Mucosa of descending colon (tissue), 3 donors: Measurements from ENCODE around the gene KCNIP1. TPM values are rescaled to one million over a fixed set of nuclear protein-coding genes. Genes with fewer than 3 reads are reported as not detected.
"Not testable (repeated sequence)": the region's sequence is repeated elsewhere in the genome, so short reads cannot be mapped to it uniquely, and the experiment has no call there.

Experiments
- ATAC-seq: fragments of 200-7000 bp; cut with Tn5 transposase; one replicate; pipeline ENCODE4 v1.9.1; 2020; ENCODE audit warnings: mild to moderate bottlenecking, moderate library complexity
- DNase-seq, 3 donors: peaks; one replicate each; pipeline ENCODE4 v3.0.0-alpha.2; 2020
- H3K36me3 ChIP-seq: fragments of 200-600 bp; one replicate; pipeline ENCODE4 v1.8.0; 2021; ENCODE audit warnings: low read depth, mild to moderate bottlenecking
- H3K4me1 ChIP-seq: fragments of 200-600 bp; one replicate; pipeline ENCODE4 v1.8.0; 2021; ENCODE audit warnings: low read depth, mild to moderate bottlenecking
- H3K4me3 ChIP-seq: fragments of 200-600 bp; one replicate; pipeline ENCODE4 v1.8.0; 2021; ENCODE audit warnings: mild to moderate bottlenecking
- H3K9me3 ChIP-seq: fragments of 200-600 bp; one replicate; pipeline ENCODE4 v1.8.0; 2021; ENCODE audit warnings: mild to moderate bottlenecking
- CTCF ChIP-seq: fragments of 200-600 bp; IDR thresholded peaks from one replicate; pipeline ENCODE4 v1.8.0; 2022; ENCODE audit warnings: antibody characterized with exemption, mild to moderate bottlenecking
- intact Hi-C, 2 donors: fragments of 100-400 bp; cut with DNase I in 1 of 2; cut with micrococcal nuclease in 1 of 2; formaldehyde crosslinking; loops; one replicate each; pipeline versions ENCODE4 v1.11.0 to v1.11.1; 2022; cut with DNase I, micrococcal nuclease
- total RNA-seq, 3 donors: library from RNA; stranded (reverse); fragmentation: NEBNext Ultra II Directional in 2 of 3; extraction: Animal tissue kit (Norgen Biotek cat#: 25700) in 2 of 3; gene quantifications; one replicate each; pipeline versions ENCODE4 v1.2.1 to v1.2.4, GENCODE V29; 2021 to 2023
- donor health status: DM: no; HTN: no; CAD: no; lungs with moderate emphysema.
- donor health status: DM: no; HTN: no; CAD: no.
- donor health status: DM: no; HTN: yes; CAD: no.

KCNIP1 gene
- total RNA-seq, 3 donors from 2014 or later, result 0.79 TPM; not detected in 2

GRCh38 chr5:170752257-170753215, 248.7 kb downstream of the KCNIP1 start:
- intact Hi-C loops, result no loop called here
- DNase-seq, result peak in 1 of 3 donors; percentile 56
- ATAC-seq, result peak; percentile 28
- no peaks in the 10 kb centered on the region for H3K36me3 ChIP-seq
- TF ChIP-seq CTCF, result no peak
- no peaks in the 10 kb centered on the region for H3K9me3 ChIP-seq
- H3K4me1 ChIP-seq, result peaks cover 22% of the 10 kb centered on the region
- H3K4me3 ChIP-seq, result no peak overlapping the region

- Histone ChIP-seq H3K36me3 (no peaks in the 10 kb centered on the region), H3K4me1 (peaks cover 26% of the 10 kb centered on the region), H3K9me3 (no peaks in the 10 kb centered on the region), H3K4me3 (no peak overlapping the region)
- TF ChIP-seq CTCF, result no peak
- intact Hi-C loops, result no loop called here
- DNase-seq, result no peak
- ATAC-seq, result no peak
These were observed 249.5 kb downstream of the KCNIP1 start for GRCh38 chr5:170753311-170753710.

GRCh38 chr5:170754508-170754907, 250.7 kb downstream of the KCNIP1 start:
- ATAC-seq, H3K36me3 ChIP-seq, DNase-seq, H3K4me3 ChIP-seq, intact Hi-C loops, H3K9me3 ChIP-seq: not testable (repeated sequence)
- peaks cover 26% of the 10 kb centered on the region for H3K4me1 ChIP-seq

- Histone ChIP-seq H3K9me3 (no peaks in the 10 kb centered on the region), H3K36me3 (no peaks in the 10 kb centered on the region), H3K4me3 (no peak overlapping the region), H3K4me1 (peaks cover 17% of the 10 kb centered on the region)
- intact Hi-C loops, result no loop called here
- TF ChIP-seq CTCF, result no peak
- DNase-seq (peak; percentile 59 to 80 (median 71)), ATAC-seq (peak; percentile 89)
These were observed 252.0 kb downstream of the KCNIP1 start for GRCh38 chr5:170755679-170756456.

- peaks cover 17% of the 10 kb centered on the region for H3K4me1 ChIP-seq
- intact Hi-C loops, result no loop called here
- ATAC-seq, result no peak
These were observed 252.9 kb downstream of the KCNIP1 start for GRCh38 chr5:170756691-170757090.

More at GRCh38 chr5:170756691-170757090, 252.9 kb downstream of the KCNIP1 start:
- no peak for TF ChIP-seq CTCF
- no peaks in the 10 kb centered on the region for H3K36me3 ChIP-seq
- no peaks in the 10 kb centered on the region for H3K9me3 ChIP-seq
- DNase-seq, result no peak
- no peak overlapping the region for H3K4me3 ChIP-seq
